Kidney (tissue), 14 donors: ENCODE results near the gene NME7. TPM values are rescaled to one million over a fixed set of nuclear protein-coding genes. Genes with fewer than 3 reads are reported as not detected.

Source experiments
- DNase-seq, 5 donors: peaks; one replicate each; pipeline ENCODE4 v3.0.0-alpha.2; 2013 to 2020
- FAIRE-seq: peaks from 2 replicates; lab custom pipeline; 2012; peaks lifted over from hg19 to GRCh38; lab: Jason Lieb, UNC
- H3K27ac ChIP-seq, 2 donors: one replicate each; pipeline ENCODE4 v1.7.0; 2013; ENCODE audit warnings: low read depth in 2 of 2, low read length in 2 of 2, inconsistent platforms in 1 of 2
- H3K27me3 ChIP-seq: one replicate; pipeline ENCODE4 v1.7.1; 2013; ENCODE audit warnings: low read length, inconsistent platforms; ENCODE audit not compliant: control insufficient read depth, insufficient read depth
- H3K36me3 ChIP-seq, 3 donors: one replicate each; pipeline versions ENCODE4 v1.7.0 to v1.7.1; 2013; ENCODE audit warnings: low read length in 3 of 3, control low read depth in 1 of 3, inconsistent platforms in 1 of 3; ENCODE audit not compliant: insufficient read depth in 3 of 3, control insufficient read depth in 2 of 3
- H3K4me1 ChIP-seq, 3 donors: one replicate each; pipeline versions ENCODE4 v1.7.0 to v1.7.1; 2013; ENCODE audit warnings: low read length in 3 of 3, inconsistent platforms in 1 of 3, low read depth in 1 of 3; ENCODE audit not compliant: control insufficient read depth in 2 of 3, insufficient read depth in 2 of 3
- H3K4me3 ChIP-seq, 3 donors: one replicate each; pipeline versions ENCODE4 v1.7.0 to v1.8.1; 2013; ENCODE audit warnings: low read length in 3 of 3, control low read depth in 1 of 3, inconsistent platforms in 1 of 3
- H3K9ac ChIP-seq, 3 donors: one replicate each; pipeline versions ENCODE4 v1.7.0 to v1.7.1; 2013; ENCODE audit warnings: low read length in 3 of 3, control low read depth in 1 of 3, inconsistent platforms in 1 of 3
- H3K9me3 ChIP-seq, 3 donors: one replicate each; pipeline versions ENCODE4 v1.7.0 to v1.7.1; 2013; ENCODE audit warnings: low read length in 3 of 3, control low read depth in 1 of 3, inconsistent platforms in 1 of 3; ENCODE audit not compliant: control insufficient read depth in 2 of 3, insufficient read depth in 1 of 3
- CTCF ChIP-seq: IDR thresholded peaks from 3 replicates; pipeline ENCODE4 v1.5.1; 2012; ENCODE audit warnings: mild to moderate bottlenecking, moderate library complexity, borderline replicate concordance; ENCODE audit not compliant: insufficient read depth; ENCODE audit errors: extremely low read depth
- intact Hi-C: fragments of 100-400 bp; cut with DNase I; formaldehyde crosslinking; loops from one replicate; pipeline ENCODE4 v1.11.1; 2022
- polyA plus RNA-seq: library from polyadenylated mRNA; stranded (reverse); fragments of 350-450 nt; fragmentation: Illumina TruSeq; extraction: RNeasy Lipid Tissue Mini Kit (QIAGEN cat#74804); gene quantifications from one replicate; pipeline ENCODE4 v1.2.3, GENCODE V29; 2014; ENCODE audit warnings: low read depth, low replicate concordance; ENCODE audit not compliant: insufficient read depth
- total RNA-seq: library from RNA; stranded (reverse); fragmentation: NEBNext Ultra II Directional; extraction: Animal tissue kit (Norgen Biotek cat#: 25700); gene quantifications from one replicate; pipeline ENCODE4 v1.2.1, GENCODE V29; 2021
- donor health status: control.
- donor health status: control.
- donor health status: control.
- donor health status: control.
- donor health status: control.
- donor health status: DM: yes; HTN: yes; CAD: no.
- donor health status: Normal renal cell carcinoma (clear cell type).

NME7 gene
- total and polyA plus RNA-seq, 2 donors from 2014 or later = 13.7 to 31.9 TPM

- DNase-seq (no peak), FAIRE-seq (no peak)
- H3K4me1 ChIP-seq = peaks cover 0 to 5% (median 0%) of the 10 kb centered on the region in 3 donors
- intact Hi-C loops = no loop called here
- H3K27me3 ChIP-seq = no peaks in the 10 kb centered on the region
- H3K4me3 ChIP-seq = no peak overlapping the region
- H3K9me3 ChIP-seq = no peaks in the 10 kb centered on the region
- H3K9ac ChIP-seq = no peak overlapping the region
- no peak overlapping the region for H3K27ac ChIP-seq
- H3K36me3 ChIP-seq = no peaks in the 10 kb centered on the region
- TF ChIP-seq CTCF = no peak
These were observed 121.9 kb downstream of the NME7 start for GRCh38 chr1:169245706-169246105.

- DNase-seq (no peak), FAIRE-seq (peak; percentile 30)
- Histone ChIP-seq H3K36me3 (no peaks in the 10 kb centered on the region), H3K4me1 (no peaks in the 10 kb centered on the region), H3K4me3 (no peak overlapping the region), H3K9me3 (no peaks in the 10 kb centered on the region), H3K27me3 (no peaks in the 10 kb centered on the region), H3K9ac (no peak overlapping the region), H3K27ac (no peak overlapping the region)
- TF ChIP-seq CTCF = no peak
- intact Hi-C loops = no loop called here
These were observed 127.0 kb downstream of the NME7 start for GRCh38 chr1:169240449-169241232.

- H3K36me3 ChIP-seq = no peaks in the 10 kb centered on the region
- H3K9ac ChIP-seq = no peak overlapping the region
- no peaks in the 10 kb centered on the region for H3K4me1 ChIP-seq
- H3K9me3 ChIP-seq = no peaks in the 10 kb centered on the region
- H3K4me3 ChIP-seq = no peak overlapping the region
- DNase-seq = no peak
- intact Hi-C loops = no loop called here
- TF ChIP-seq CTCF = no peak
- FAIRE-seq = no peak
- H3K27me3 ChIP-seq = no peaks in the 10 kb centered on the region
- no peak overlapping the region for H3K27ac ChIP-seq
These were observed 130.7 kb downstream of the NME7 start for GRCh38 chr1:169236880-169237279.

- intact Hi-C loops = no loop called here
- Histone ChIP-seq H3K4me3 (no peak overlapping the region), H3K4me1 (no peaks in the 10 kb centered on the region), H3K9me3 (no peaks in the 10 kb centered on the region), H3K36me3 (no peaks in the 10 kb centered on the region), H3K27ac (no peak overlapping the region), H3K9ac (no peak overlapping the region), H3K27me3 (no peaks in the 10 kb centered on the region)
- TF ChIP-seq CTCF = no peak
- no peak for DNase-seq
- no peak for FAIRE-seq
These were observed 131.5 kb downstream of the NME7 start for GRCh38 chr1:169236143-169236542.
